Endothelial cell of umbilical vein (primary cell): Measurements from ENCODE around the gene MEX3D. TPM values are rescaled to one million over a fixed set of nuclear protein-coding genes. Genes with fewer than 3 reads are reported as not detected.

Source experiments
- BruUV-seq: library from RNA; stranded (reverse); fragments of 400-500 nt; replicated peaks from 2 replicates; lab custom pipeline; 2021; lab: Mats Ljungman, UMichigan
- CTCF ChIA-PET: fragments of 300-600, 350-600 bp; sonication (Branson Sonifier 250); formaldehyde crosslinking; loops from one replicate; lab custom pipeline; 2021; ENCODE audit warnings: antibody characterized with exemption, inconsistent platforms; lab: Charles Lee
- POLR2A ChIA-PET: fragments of 300-600, 350-600 bp; sonication (Branson Sonifier 250); formaldehyde crosslinking; loops from one replicate; lab custom pipeline; 2021; ENCODE audit warnings: antibody characterized with exemption, inconsistent platforms; lab: Charles Lee
- DNase-seq: peaks from one replicate; pipeline ENCODE4 v3.0.0-alpha.2; 2011; ENCODE audit warnings: low read depth, low spot score
- FAIRE-seq: peaks from 2 replicates; lab custom pipeline; 2011; peaks lifted over from hg19 to GRCh38; lab: Jason Lieb, UNC
- H2AFZ ChIP-seq: 2 replicates; pipeline ENCODE4 v1.6.0; 2012; ENCODE audit warnings: low read depth, low read length, control low read depth, inconsistent platforms
- H3K27ac ChIP-seq: 2 replicates; pipeline ENCODE4 v1.5.1; 2011; ENCODE audit warnings: low read depth, mild to moderate bottlenecking, control low read depth, low read length, moderate library complexity; ENCODE audit not compliant: insufficient read depth
- H3K27me3 ChIP-seq, 2 experiments: 2 replicates each; pipeline versions ENCODE4 v1.6.0 to v1.6.1; 2011; ENCODE audit warnings: low read length in 2 of 2, mixed read lengths in 1 of 2; ENCODE audit not compliant: control insufficient read depth in 2 of 2, insufficient read depth in 2 of 2
- H3K36me3 ChIP-seq, 2 experiments: 2 replicates in 1 of 2; 3 replicates in 1 of 2; pipeline ENCODE4 v1.5.1; 2011; ENCODE audit warnings: low read length in 2 of 2, mild to moderate bottlenecking in 1 of 2, moderate library complexity in 1 of 2; ENCODE audit not compliant: control insufficient read depth in 2 of 2, insufficient read depth in 2 of 2; ENCODE audit errors: extremely low read depth in 1 of 2
- H3K4me1 ChIP-seq: 3 replicates; pipeline ENCODE4 v1.5.1; 2011; ENCODE audit warnings: mild to moderate bottlenecking, low read length; ENCODE audit not compliant: control insufficient read depth, insufficient read depth; ENCODE audit errors: extremely low read depth
- H3K4me2 ChIP-seq: 2 replicates; pipeline ENCODE4 v1.6.1; 2011; ENCODE audit warnings: low read length, control low read depth, mixed read lengths; ENCODE audit not compliant: insufficient read depth
- H3K4me3 ChIP-seq, 3 experiments: fragments of 200-600 bp in 1 of 3; sonication (generic), shearing (Covaris generic) in 1 of 3; replicated peaks in 1 of 3; 2 replicates each; pipeline ENCODE4 v1.5.1; 2011 to 2016; ENCODE audit warnings: control low read depth in 3 of 3, low read length in 3 of 3, mild to moderate bottlenecking in 2 of 3, inconsistent platforms in 1 of 3, low read depth in 1 of 3, moderate library complexity in 1 of 3; ENCODE audit not compliant: insufficient read depth in 1 of 3
- H3K79me2 ChIP-seq: 2 replicates; pipeline ENCODE4 v1.6.0; 2012; ENCODE audit warnings: low read length, inconsistent platforms; ENCODE audit not compliant: control insufficient read depth, insufficient read depth
- H3K9ac ChIP-seq: replicated peaks from 2 replicates; pipeline ENCODE3; 2011; ENCODE audit warnings: low read length, control low read depth; ENCODE audit not compliant: insufficient read depth; ENCODE audit errors: extremely low read depth
- H3K9me1 ChIP-seq: replicated peaks from 3 replicates; pipeline ENCODE4 v1.6.0; 2011; ENCODE audit warnings: mild to moderate bottlenecking, low read length; ENCODE audit not compliant: control insufficient read depth, insufficient read depth; ENCODE audit errors: extremely low read depth
- H3K9me3 ChIP-seq: replicated peaks from 2 replicates; pipeline ENCODE4 v1.5.1; 2012; ENCODE audit warnings: low read length, inconsistent platforms; ENCODE audit not compliant: control insufficient read depth, insufficient read depth
- H4K20me1 ChIP-seq: replicated peaks from 2 replicates; pipeline ENCODE3; 2011; ENCODE audit warnings: mild to moderate bottlenecking, low read length; ENCODE audit not compliant: control insufficient read depth, insufficient read depth; ENCODE audit errors: extremely low read depth
- EZH2 ChIP-seq: IDR thresholded peaks from 2 replicates; pipeline ENCODE4 v1.6.1; 2012; ENCODE audit warnings: borderline replicate concordance, low read depth, mild to moderate bottlenecking, moderate library complexity, low read length, inconsistent platforms; ENCODE audit not compliant: severe bottlenecking
- FOS ChIP-seq: IDR thresholded peaks from 2 replicates; pipeline ENCODE4 v1.6.1; 2011; ENCODE audit warnings: mild to moderate bottlenecking, low read length, moderate library complexity, borderline replicate concordance; ENCODE audit not compliant: insufficient read depth
- GATA2 ChIP-seq: IDR thresholded peaks from 2 replicates; pipeline ENCODE4 v1.7.0; 2011; ENCODE audit warnings: low read depth, mild to moderate bottlenecking, moderate library complexity, mixed read lengths, low read length; ENCODE audit not compliant: insufficient read length, insufficient read depth
- JUN ChIP-seq: IDR thresholded peaks from 2 replicates; pipeline ENCODE4 v1.6.1; 2011; ENCODE audit warnings: borderline replicate concordance, low read depth; ENCODE audit not compliant: insufficient read length, insufficient read depth
- MYC ChIP-seq: IDR thresholded peaks from one replicate; pipeline ENCODE4 v1.6.1; 2011; ENCODE audit warnings: mild to moderate bottlenecking, low read depth, low read length
- POLR2A ChIP-seq: IDR thresholded peaks from 2 replicates; pipeline ENCODE4 v1.6.1; 2012; ENCODE audit warnings: low read depth, mild to moderate bottlenecking, control low read depth, low read length
- POLR2AphosphoS5 ChIP-seq: IDR thresholded peaks from 2 replicates; pipeline ENCODE4 v1.6.1; 2012; ENCODE audit warnings: low read depth, mild to moderate bottlenecking, control low read depth, low read length, moderate library complexity; ENCODE audit not compliant: insufficient read depth
- dilution Hi-C: fragments of 300-500 bp; cut with MboI; formaldehyde crosslinking; loops from one replicate; pipeline ENCODE4 v1.15.0; 2019; ENCODE audit warnings: low sequenced_read_pairs; ENCODE audit not compliant: extremely low pct_ligation_motif_present
- intact Hi-C: fragments of 100-400 bp; cut with micrococcal nuclease; formaldehyde crosslinking; loops from one replicate; pipeline ENCODE4 v1.10.0; 2022
- polyA plus RNA-seq, 4 experiments: library from polyadenylated mRNA; depleted of rRNA in 3 of 4; stranded (reverse) in 3 of 4; unstranded in 1 of 4; fragments of >200 nt; gene quantifications; 2 replicates each; pipeline versions ENCODE4 v1.2.1 to v1.2.3, GENCODE V29; 2011 to 2012; ENCODE audit warnings: missing spikeins in 1 of 4
- total RNA-seq: library from RNA; stranded (reverse); gene quantifications from 2 replicates; pipeline ENCODE4 v1.2.3, GENCODE V29; 2021
- TF ChIP-seq, protein P1 (sequence below): IDR thresholded peaks from 2 replicates; pipeline ENCODE4 v1.6.1; 2011; ENCODE audit not compliant: insufficient read depth, insufficient read length
- TF ChIP-seq, protein P2 (sequence below), 2 donors: IDR thresholded peaks; 1 replicate in 1 of 2; 2 replicates in 1 of 2; pipeline ENCODE4 v1.5.1; 2011; ENCODE audit warnings: low read length in 2 of 2, mild to moderate bottlenecking in 2 of 2, moderate library complexity in 2 of 2, control low read depth in 1 of 2, inconsistent platforms in 1 of 2, low read depth in 1 of 2; ENCODE audit not compliant: insufficient read depth in 1 of 2; ENCODE audit errors: extremely low read depth in 1 of 2

The MEX3D gene
- total and polyA plus RNA-seq, 2 donors (not counting 3 experiments of a cell fraction or from before 2014, with no cell fraction given), result 30.0 to 96.7 TPM

GRCh38 chr19:1602091-1602707 lies 34.1 kb upstream of the MEX3D start:
- Histone ChIP-seq H3K4me3 (no peak overlapping the region), H2AFZ (no peak overlapping the region), H3K9me1 (no peaks in the 10 kb centered on the region), H3K79me2 (peaks cover 54% of the 10 kb centered on the region), H3K27ac (no peak overlapping the region), H3K4me2 (no peak overlapping the region), H3K36me3 (peaks cover 7 to 21% of the 10 kb centered on the region in 2 experiments), H3K9ac (no peak overlapping the region), H3K4me1 (peaks cover 9% of the 10 kb centered on the region), H4K20me1 (no peaks in the 10 kb centered on the region), H3K9me3 (no peaks in the 10 kb centered on the region), H3K27me3 (no peaks in the 10 kb centered on the region)
- TF ChIP-seq JUN (no peak), MYC (no peak), POLR2A (no peak), FOS (no peak), POLR2AphosphoS5 (no peak), GATA2 (no peak), EZH2 (no peak)
- TF ChIP-seq, protein P1, sequence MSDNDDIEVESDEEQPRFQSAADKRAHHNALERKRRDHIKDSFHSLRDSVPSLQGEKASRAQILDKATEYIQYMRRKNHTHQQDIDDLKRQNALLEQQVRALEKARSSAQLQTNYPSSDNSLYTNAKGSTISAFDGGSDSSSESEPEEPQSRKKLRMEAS, result no peak
- TF ChIP-seq, protein P2, sequence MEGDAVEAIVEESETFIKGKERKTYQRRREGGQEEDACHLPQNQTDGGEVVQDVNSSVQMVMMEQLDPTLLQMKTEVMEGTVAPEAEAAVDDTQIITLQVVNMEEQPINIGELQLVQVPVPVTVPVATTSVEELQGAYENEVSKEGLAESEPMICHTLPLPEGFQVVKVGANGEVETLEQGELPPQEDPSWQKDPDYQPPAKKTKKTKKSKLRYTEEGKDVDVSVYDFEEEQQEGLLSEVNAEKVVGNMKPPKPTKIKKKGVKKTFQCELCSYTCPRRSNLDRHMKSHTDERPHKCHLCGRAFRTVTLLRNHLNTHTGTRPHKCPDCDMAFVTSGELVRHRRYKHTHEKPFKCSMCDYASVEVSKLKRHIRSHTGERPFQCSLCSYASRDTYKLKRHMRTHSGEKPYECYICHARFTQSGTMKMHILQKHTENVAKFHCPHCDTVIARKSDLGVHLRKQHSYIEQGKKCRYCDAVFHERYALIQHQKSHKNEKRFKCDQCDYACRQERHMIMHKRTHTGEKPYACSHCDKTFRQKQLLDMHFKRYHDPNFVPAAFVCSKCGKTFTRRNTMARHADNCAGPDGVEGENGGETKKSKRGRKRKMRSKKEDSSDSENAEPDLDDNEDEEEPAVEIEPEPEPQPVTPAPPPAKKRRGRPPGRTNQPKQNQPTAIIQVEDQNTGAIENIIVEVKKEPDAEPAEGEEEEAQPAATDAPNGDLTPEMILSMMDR (IDR thresholded peaks at IDR 0.05; ENCODE audit: extremely low read depth in 1 of 2, insufficient read depth in 1 of 2, low read depth in 1 of 2, low read length in 2 of 2), result no peak
- dilution Hi-C loops (no loop called here), intact Hi-C loops (no loop called here)
- FAIRE-seq (no peak), DNase-seq (no peak)
- no TSS peak for BruUV-seq
- POLR2A ChIA-PET, result no interaction called here
- CTCF ChIA-PET, result interaction anchor here (0.7 kb wide), 1 partner anchor 56 kb away, joined by 3 read pairs; no protein-coding TSS in a partner anchor
